Measurements from ENCODE around the gene LRP1B.

- TF ChIP-seq, protein P1, sequence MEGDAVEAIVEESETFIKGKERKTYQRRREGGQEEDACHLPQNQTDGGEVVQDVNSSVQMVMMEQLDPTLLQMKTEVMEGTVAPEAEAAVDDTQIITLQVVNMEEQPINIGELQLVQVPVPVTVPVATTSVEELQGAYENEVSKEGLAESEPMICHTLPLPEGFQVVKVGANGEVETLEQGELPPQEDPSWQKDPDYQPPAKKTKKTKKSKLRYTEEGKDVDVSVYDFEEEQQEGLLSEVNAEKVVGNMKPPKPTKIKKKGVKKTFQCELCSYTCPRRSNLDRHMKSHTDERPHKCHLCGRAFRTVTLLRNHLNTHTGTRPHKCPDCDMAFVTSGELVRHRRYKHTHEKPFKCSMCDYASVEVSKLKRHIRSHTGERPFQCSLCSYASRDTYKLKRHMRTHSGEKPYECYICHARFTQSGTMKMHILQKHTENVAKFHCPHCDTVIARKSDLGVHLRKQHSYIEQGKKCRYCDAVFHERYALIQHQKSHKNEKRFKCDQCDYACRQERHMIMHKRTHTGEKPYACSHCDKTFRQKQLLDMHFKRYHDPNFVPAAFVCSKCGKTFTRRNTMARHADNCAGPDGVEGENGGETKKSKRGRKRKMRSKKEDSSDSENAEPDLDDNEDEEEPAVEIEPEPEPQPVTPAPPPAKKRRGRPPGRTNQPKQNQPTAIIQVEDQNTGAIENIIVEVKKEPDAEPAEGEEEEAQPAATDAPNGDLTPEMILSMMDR (IDR thresholded peaks at IDR 0.05): no peak
- TF ChIP-seq POLR2A (IDR thresholded peaks at IDR 0.05): no peak
These were observed 1779.1 kb downstream of the LRP1B start for GRCh38 chr2:140351692-140352091.

Measured in right lobe of liver (tissue), 4 donors.